HFFc6 (cell line): Measurements from ENCODE around the gene STX7. TPM values are rescaled to one million over a fixed set of nuclear protein-coding genes. Genes with fewer than 3 reads are reported as not detected.

Experiments
- DNase-seq: peaks from one replicate; pipeline ENCODE4 v3.0.0-alpha.2; 2018
- H3K27ac Mint-ChIP-seq: 2 replicates; pipeline ENCODE4 v1.8.0; 2020; ENCODE audit warnings: mild to moderate bottlenecking, mixed read lengths
- H3K27me3 Mint-ChIP-seq: 2 replicates; pipeline ENCODE4 v1.8.0; 2021; ENCODE audit warnings: mild to moderate bottlenecking, moderate library complexity, mixed read lengths; ENCODE audit not compliant: insufficient read depth
- H3K36me3 Mint-ChIP-seq: 2 replicates; pipeline ENCODE4 v1.8.0; 2021; ENCODE audit warnings: low read depth, mixed read lengths
- H3K4me1 Mint-ChIP-seq: 2 replicates; pipeline ENCODE4 v1.8.0; 2020; ENCODE audit warnings: low read depth, mixed read lengths
- H3K4me3 Mint-ChIP-seq: 2 replicates; pipeline ENCODE4 v1.8.0; 2020; ENCODE audit warnings: mild to moderate bottlenecking, moderate library complexity, mixed read lengths
- H3K9me3 Mint-ChIP-seq: 2 replicates; pipeline ENCODE4 v1.8.0; 2020; ENCODE audit warnings: mild to moderate bottlenecking, mixed read lengths
- total RNA-seq, 6 experiments: library from RNA; stranded (reverse); fragmentation: NEBNext Ultra II Directional; extraction: Animal tissue kit (Norgen Biotek cat#: 25700); gene quantifications; 2 replicates in 1 of 6; 3 replicates in 5 of 6; pipeline ENCODE4 v1.2.3, GENCODE V29; 2021
- TF ChIP-seq, protein P1 (sequence below): fragments of 200-600 bp; sonication (generic); IDR thresholded peaks from 2 replicates; pipeline ENCODE4 v1.5.0; 2021; ENCODE audit warnings: antibody characterized with exemption, mild to moderate bottlenecking

Gene STX7
- total RNA-seq, 6 experiments from 2014 or later: 36.4 to 41.5 (median 39.3) TPM

- Mint-ChIP-seq H3K9me3 (no peaks in the 10 kb centered on the region), H3K36me3 (no peaks in the 10 kb centered on the region), H3K27ac (no peak overlapping the region), H3K27me3 (no peaks in the 10 kb centered on the region), H3K4me3 (no peak overlapping the region), H3K4me1 (peaks cover 20% of the 10 kb centered on the region; the same call in 1 of the 2 replicates)
- no peak for DNase-seq
- TF ChIP-seq, protein P1, sequence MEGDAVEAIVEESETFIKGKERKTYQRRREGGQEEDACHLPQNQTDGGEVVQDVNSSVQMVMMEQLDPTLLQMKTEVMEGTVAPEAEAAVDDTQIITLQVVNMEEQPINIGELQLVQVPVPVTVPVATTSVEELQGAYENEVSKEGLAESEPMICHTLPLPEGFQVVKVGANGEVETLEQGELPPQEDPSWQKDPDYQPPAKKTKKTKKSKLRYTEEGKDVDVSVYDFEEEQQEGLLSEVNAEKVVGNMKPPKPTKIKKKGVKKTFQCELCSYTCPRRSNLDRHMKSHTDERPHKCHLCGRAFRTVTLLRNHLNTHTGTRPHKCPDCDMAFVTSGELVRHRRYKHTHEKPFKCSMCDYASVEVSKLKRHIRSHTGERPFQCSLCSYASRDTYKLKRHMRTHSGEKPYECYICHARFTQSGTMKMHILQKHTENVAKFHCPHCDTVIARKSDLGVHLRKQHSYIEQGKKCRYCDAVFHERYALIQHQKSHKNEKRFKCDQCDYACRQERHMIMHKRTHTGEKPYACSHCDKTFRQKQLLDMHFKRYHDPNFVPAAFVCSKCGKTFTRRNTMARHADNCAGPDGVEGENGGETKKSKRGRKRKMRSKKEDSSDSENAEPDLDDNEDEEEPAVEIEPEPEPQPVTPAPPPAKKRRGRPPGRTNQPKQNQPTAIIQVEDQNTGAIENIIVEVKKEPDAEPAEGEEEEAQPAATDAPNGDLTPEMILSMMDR: no peak
Observed at GRCh38 chr6:132478266-132478665, 34.6 kb downstream of the STX7 start.

- H3K4me1 Mint-ChIP-seq: peaks cover 9% of the 10 kb centered on the region; the same call in 1 of the 2 replicates
- no peak overlapping the region for H3K4me3 Mint-ChIP-seq
- TF ChIP-seq, protein P1: no peak
- no peaks in the 10 kb centered on the region for H3K27me3 Mint-ChIP-seq
- H3K36me3 Mint-ChIP-seq: no peaks in the 10 kb centered on the region
- no peak overlapping the region for H3K27ac Mint-ChIP-seq
- no peak for DNase-seq
- H3K9me3 Mint-ChIP-seq: no peaks in the 10 kb centered on the region
Observed at GRCh38 chr6:132476688-132477087, 36.2 kb downstream of the STX7 start.

GRCh38 chr6:132475925-132476324 lies 37.0 kb downstream of the STX7 start:
- H3K9me3 Mint-ChIP-seq: no peaks in the 10 kb centered on the region
- no peak overlapping the region for H3K27ac Mint-ChIP-seq
- H3K36me3 Mint-ChIP-seq: peaks cover 2% of the 10 kb centered on the region; the same call in 1 of the 2 replicates
- H3K4me3 Mint-ChIP-seq: no peak overlapping the region
- H3K4me1 Mint-ChIP-seq: peaks cover 1% of the 10 kb centered on the region; the same call in 1 of the 2 replicates
- TF ChIP-seq, protein P1: no peak
- no peaks in the 10 kb centered on the region for H3K27me3 Mint-ChIP-seq
- no peak for DNase-seq

DNA sequence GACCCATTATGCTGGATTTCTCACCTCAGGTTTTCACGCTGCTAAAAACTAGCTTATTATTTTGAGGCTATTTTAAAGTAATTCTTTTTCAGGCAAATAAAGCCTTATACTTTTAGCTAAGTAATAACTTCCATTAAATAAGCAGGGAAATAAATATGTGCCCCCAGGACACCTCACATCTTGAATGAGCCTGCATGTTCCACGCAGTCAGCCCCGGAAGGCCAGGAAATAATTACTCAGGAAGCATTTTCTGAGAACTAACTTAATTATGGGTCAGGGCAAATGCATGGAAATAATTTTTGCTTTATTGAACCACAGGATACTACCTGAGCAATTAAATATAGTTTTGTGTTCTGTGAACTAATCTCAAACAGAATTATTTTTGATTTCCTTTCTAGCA lies 41.1 kb downstream of the STX7 start:
- Mint-ChIP-seq H3K4me1 (no peaks in the 10 kb centered on the region), H3K9me3 (no peaks in the 10 kb centered on the region), H3K27me3 (no peaks in the 10 kb centered on the region)

DNA sequence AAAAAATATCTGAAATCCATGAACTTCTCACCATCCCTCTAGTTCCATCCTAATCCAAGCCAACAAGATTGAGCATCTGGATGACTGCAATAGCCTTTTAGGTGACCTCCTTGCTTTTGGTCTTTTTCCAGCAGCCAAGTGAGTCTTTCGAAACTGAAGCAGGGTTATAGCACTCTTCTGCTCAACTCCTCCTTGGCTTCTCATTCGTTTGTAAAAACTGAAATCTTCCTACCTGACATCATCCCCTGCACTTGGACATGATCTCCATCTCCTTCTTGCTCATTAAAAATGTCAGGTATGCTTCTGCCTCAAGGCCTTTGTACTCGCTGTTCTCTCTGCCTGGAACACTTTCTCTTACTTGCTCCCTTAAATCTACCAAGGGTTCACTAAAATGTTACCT lies 46.0 kb downstream of the STX7 start:
- DNase-seq: no peak
- TF ChIP-seq, protein P1: no peak
- H3K4me3 Mint-ChIP-seq: no peak overlapping the region
- H3K9me3 Mint-ChIP-seq: no peaks in the 10 kb centered on the region
- peaks cover 25% of the 10 kb centered on the region for H3K36me3 Mint-ChIP-seq
- H3K27me3 Mint-ChIP-seq: no peaks in the 10 kb centered on the region
- H3K4me1 Mint-ChIP-seq: no peaks in the 10 kb centered on the region
- H3K27ac Mint-ChIP-seq: no peak overlapping the region

More for the DNA sequence above, 41.1 kb downstream of the STX7 start:
- Mint-ChIP-seq H3K4me3 (no peak overlapping the region), H3K36me3 (peaks cover 9% of the 10 kb centered on the region), H3K27ac (no peak overlapping the region)
- DNase-seq: no peak
- TF ChIP-seq, protein P1: no peak
